Uterus (tissue), 4 donors: Measurements from ENCODE around the gene SEPTIN5. TPM values are rescaled to one million over a fixed set of nuclear protein-coding genes. Genes with fewer than 3 reads are reported as not detected.

Source experiments
- DNase-seq, 2 donors: peaks; one replicate each; pipeline ENCODE4 v3.0.0-alpha.2; 2019 to 2020
- H3K27ac ChIP-seq, 2 donors: fragments of 200-600 bp; sonication (generic); 1 replicate in 1 of 2; 2 replicates in 1 of 2; pipeline ENCODE4 v1.5.1; 2016 to 2018
- H3K27me3 ChIP-seq, 2 donors: fragments of 200-600 bp; sonication (generic); one replicate each; pipeline ENCODE4 v1.5.1; 2018 to 2019; ENCODE audit warnings: control low read depth in 1 of 2
- H3K36me3 ChIP-seq, 2 donors: fragments of 200-600 bp; sonication (generic); one replicate each; pipeline ENCODE4 v1.5.1; 2019; ENCODE audit warnings: control low read depth in 1 of 2
- H3K4me1 ChIP-seq, 2 donors: fragments of 200-600 bp; sonication (generic); one replicate each; pipeline ENCODE4 v1.5.1; 2018 to 2019; ENCODE audit warnings: control low read depth in 1 of 2
- H3K4me3 ChIP-seq, 2 donors: fragments of 200-600 bp; sonication (generic); 1 replicate in 1 of 2; 2 replicates in 1 of 2; pipeline ENCODE4 v1.5.1; 2018 to 2019; ENCODE audit warnings: mild to moderate bottlenecking in 1 of 2
- H3K9me3 ChIP-seq, 2 donors: fragments of 200-600 bp; sonication (generic); one replicate each; pipeline ENCODE4 v1.5.1; 2019; ENCODE audit warnings: control low read depth in 1 of 2
- POLR2A ChIP-seq, 2 donors: fragments of 450-650 bp; IDR thresholded peaks; one replicate each; pipeline ENCODE4 v1.6.1; 2016; ENCODE audit warnings: antibody characterized with exemption in 2 of 2, mild to moderate bottlenecking in 1 of 2, moderate library complexity in 1 of 2
- intact Hi-C: fragments of 100-400 bp; cut with DNase I; formaldehyde crosslinking; loops from one replicate; pipeline ENCODE4 v1.15.1; 2023; ENCODE audit warnings: low total_unique reads
- total RNA-seq, 4 donors: library from RNA; depleted of rRNA in 3 of 4; stranded (reverse); fragments of >200 nt in 3 of 4; gene quantifications; one replicate each; pipeline versions ENCODE4 v1.1.0 to v1.2.4, GENCODE V29; 2014 to 2023
- TF ChIP-seq, protein P1 (sequence below), 4 experiments: fragments of 200-600 bp in 2 of 4; fragments of 450-650 bp in 2 of 4; sonication (generic) in 2 of 4; IDR thresholded peaks; one replicate each; pipeline ENCODE4 v1.5.1; 2016 to 2019; ENCODE audit warnings: antibody characterized with exemption in 4 of 4, mild to moderate bottlenecking in 2 of 4, moderate library complexity in 1 of 4
- donor health status: DM: yes; HTN: yes; CAD: no.

Gene SEPTIN5
- total RNA-seq, 4 donors from 2014 or later = 9.4 to 67.6 (median 25.3) TPM

DNA sequence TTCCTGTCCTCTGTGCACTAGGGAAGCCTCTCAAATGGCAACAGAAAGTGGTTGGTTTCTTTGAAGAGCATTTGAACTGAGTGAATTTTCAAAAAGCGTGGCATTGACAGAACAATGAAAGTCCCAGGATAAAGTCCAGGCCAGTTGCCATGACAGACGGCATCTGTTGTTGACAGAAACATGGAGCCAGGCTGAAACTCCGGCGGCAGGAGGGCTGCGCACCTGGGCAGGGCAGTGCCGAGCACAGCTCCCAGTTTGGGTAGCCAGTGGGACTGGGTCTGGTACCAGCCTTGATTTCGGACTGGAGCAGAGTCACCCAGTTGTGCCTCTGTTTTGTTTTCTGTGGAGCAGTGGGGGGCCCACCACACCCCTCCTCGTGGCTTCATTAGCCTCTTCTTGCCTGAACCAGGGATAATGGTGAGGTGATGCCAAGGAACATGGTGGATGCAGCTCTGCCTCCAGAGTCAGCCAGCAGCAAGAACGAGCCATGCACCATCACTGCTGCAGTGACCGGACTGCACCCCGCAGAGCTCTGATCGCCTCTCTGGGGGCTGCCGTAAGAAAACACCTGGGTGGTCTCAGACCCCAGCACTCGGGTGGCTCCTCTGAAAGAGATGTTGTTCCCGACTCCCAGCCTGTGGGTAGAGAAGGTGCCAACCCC is 9.8 kb upstream of the SEPTIN5 start:
- Histone ChIP-seq H3K4me1 (peaks cover 0 to 4% of the 10 kb centered on the region in 2 donors), H3K9me3 (no peaks in the 10 kb centered on the region), H3K4me3 (no peak overlapping the region), H3K36me3 (no peaks in the 10 kb centered on the region), H3K27ac (no peak overlapping the region), H3K27me3 (no peaks in the 10 kb centered on the region)
- DNase-seq = no peak
- intact Hi-C loops = no loop called here
- TF ChIP-seq POLR2A (IDR thresholded peaks at IDR 0.05) = no peak
- TF ChIP-seq, protein P1, sequence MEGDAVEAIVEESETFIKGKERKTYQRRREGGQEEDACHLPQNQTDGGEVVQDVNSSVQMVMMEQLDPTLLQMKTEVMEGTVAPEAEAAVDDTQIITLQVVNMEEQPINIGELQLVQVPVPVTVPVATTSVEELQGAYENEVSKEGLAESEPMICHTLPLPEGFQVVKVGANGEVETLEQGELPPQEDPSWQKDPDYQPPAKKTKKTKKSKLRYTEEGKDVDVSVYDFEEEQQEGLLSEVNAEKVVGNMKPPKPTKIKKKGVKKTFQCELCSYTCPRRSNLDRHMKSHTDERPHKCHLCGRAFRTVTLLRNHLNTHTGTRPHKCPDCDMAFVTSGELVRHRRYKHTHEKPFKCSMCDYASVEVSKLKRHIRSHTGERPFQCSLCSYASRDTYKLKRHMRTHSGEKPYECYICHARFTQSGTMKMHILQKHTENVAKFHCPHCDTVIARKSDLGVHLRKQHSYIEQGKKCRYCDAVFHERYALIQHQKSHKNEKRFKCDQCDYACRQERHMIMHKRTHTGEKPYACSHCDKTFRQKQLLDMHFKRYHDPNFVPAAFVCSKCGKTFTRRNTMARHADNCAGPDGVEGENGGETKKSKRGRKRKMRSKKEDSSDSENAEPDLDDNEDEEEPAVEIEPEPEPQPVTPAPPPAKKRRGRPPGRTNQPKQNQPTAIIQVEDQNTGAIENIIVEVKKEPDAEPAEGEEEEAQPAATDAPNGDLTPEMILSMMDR (IDR thresholded peaks at IDR 0.05) = no peak

DNA sequence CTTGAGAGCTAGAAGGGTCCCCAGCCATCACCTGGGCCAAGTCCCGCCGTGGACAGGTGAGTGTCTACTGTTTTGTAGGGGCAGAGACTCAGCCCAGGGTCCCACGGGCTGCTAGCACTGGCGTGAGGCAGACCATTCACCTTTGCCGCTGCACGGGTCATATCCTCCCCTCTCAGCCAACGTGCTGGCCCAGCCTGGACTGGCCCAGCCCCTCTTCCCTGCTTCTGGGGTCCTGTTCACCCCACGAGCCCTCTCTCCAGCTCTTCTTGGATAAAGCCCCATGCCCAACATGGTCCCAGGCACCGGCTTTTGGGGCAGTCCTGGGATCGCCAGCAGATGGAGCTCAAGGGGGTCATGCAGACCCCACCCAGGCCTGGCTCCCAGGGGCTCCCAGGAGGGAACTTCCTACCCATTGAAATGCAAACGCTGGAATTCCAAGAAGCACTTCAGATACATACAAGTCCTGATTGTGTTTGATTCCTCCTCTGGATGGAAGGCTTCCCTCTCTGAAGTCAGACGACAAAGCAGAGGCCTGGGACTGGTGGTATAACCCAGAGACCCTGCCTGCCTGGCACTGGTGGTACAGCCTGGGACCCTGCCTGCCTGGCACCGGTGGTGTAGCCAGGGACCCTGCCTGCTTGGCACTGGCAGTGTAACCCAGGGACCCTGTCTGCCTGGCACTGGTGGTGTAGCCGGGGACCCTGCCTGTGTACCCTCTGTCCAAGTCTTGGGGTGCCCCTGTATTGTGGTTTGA is 8.9 kb upstream of the SEPTIN5 start:
- TF ChIP-seq POLR2A (IDR thresholded peaks at IDR 0.05) = no peak
- TF ChIP-seq, protein P1 (IDR thresholded peaks at IDR 0.05) = no peak
- Histone ChIP-seq H3K9me3 (no peaks in the 10 kb centered on the region), H3K27ac (no peak overlapping the region), H3K4me1 (peaks cover 0 to 4% of the 10 kb centered on the region in 2 donors), H3K36me3 (no peaks in the 10 kb centered on the region), H3K27me3 (no peaks in the 10 kb centered on the region), H3K4me3 (no peak overlapping the region)
- intact Hi-C loops = no loop called here
- no peak for DNase-seq

DNA sequence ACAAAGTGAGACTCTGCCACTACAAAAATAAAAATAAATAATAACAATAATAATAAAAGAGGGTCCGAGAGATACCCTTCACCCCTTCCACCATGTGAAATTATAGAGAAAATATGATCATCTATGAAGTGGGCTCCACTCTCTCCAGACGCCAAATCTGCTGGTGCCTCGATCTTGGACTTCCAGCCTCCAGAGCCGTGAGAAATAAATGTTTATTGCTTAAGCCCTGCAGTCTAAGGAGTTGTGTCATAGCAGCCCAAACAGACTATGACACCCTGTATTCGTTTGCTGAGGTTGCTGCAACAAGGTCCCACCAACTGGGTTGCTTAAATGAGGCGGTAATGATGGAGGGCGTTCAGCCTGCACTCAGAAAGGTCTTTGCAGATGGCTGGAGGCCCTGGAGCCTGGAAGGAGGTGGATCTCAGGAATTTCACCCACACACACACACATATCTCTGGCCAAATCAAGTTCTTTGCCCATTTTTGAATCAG is 7.6 kb upstream of the SEPTIN5 start:
- intact Hi-C loops = no loop called here
- Histone ChIP-seq H3K9me3 (no peaks in the 10 kb centered on the region), H3K4me1 (peaks cover 0 to 4% of the 10 kb centered on the region in 2 donors), H3K27ac (no peak overlapping the region), H3K4me3 (no peak overlapping the region), H3K27me3 (no peaks in the 10 kb centered on the region), H3K36me3 (no peaks in the 10 kb centered on the region)
- TF ChIP-seq POLR2A (IDR thresholded peaks at IDR 0.05) = no peak
- TF ChIP-seq, protein P1 (IDR thresholded peaks at IDR 0.05) = no peak
- no peak for DNase-seq

DNA sequence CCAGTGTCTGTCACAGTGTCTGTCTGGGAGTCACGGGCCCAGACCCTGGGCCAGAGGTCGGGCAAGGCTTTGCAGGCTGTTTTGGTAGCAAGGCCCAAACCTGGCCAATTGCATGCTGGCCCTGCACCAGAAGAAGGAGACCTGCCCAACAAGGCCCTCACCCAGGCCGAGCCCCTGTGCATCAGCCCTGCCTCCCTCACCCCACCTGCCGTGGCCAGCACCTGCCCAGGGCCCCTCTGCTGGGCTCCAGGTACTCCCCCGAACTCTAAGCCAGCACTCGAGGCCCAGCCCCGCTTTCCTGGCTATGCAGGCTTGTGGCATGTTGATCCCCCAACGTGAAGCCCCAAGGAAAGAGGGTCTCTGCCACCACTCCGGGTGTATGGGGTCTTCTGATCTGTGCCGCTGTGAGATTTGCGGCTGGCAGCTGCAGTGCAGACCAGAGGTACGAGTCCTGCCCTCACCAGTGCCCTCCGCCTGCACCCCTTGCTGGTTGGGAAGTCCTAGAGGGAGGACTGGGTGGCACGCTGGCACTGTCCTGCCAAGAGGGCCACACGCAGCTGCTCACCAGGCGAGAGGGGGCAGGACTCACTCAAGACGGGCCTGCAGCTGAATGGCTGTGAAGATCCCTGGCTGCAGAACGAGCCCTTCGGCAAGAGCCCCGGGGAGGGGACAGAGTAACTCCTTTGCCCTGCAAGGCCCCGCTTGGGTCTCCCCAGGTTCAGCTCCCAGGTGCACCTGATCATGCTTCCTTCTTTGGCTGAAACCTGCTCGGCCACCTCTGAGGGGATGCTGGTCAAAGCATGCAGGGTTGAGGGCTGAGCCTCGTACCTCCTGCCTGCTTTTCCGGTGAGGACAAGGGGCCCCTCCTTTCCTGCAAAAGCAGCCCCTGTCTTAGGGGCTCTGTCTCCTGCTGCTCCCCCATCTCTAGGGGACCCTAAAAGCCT is 6.7 kb upstream of the SEPTIN5 start:
- no peak for TF ChIP-seq POLR2A (IDR thresholded peaks at IDR 0.05)
- TF ChIP-seq, protein P1 (IDR thresholded peaks at IDR 0.05) = no peak
- peaks cover 0 to 4% of the 10 kb centered on the region in 2 donors for H3K4me1 ChIP-seq
- no peaks in the 10 kb centered on the region for H3K36me3 ChIP-seq
- no peak overlapping the region for H3K27ac ChIP-seq
- no peak overlapping the region for H3K4me3 ChIP-seq
- H3K27me3 ChIP-seq = no peaks in the 10 kb centered on the region
- intact Hi-C loops = no loop called here
- no peak for DNase-seq
- no peaks in the 10 kb centered on the region for H3K9me3 ChIP-seq
